ENCODE data around the gene SSBP3. TPM values are rescaled to one million over a fixed set of nuclear protein-coding genes. Genes with fewer than 3 reads are reported as not detected.

SSBP3 gene
- total RNA-seq, 4 donors from 2014 or later, result 19.0 to 35.2 (median 33.4) TPM

- TF ChIP-seq CTCF (IDR thresholded peaks at IDR 0.05) (no peak), POLR2A (IDR thresholded peaks at IDR 0.05) (no peak)
- peak in 1 of 3 donors; percentile 75 for DNase-seq
- no peaks in the 10 kb centered on the region for H3K36me3 ChIP-seq
- peak overlapping the region in 3 of 4 donors; percentile 59 to 84 (median 72) for H3K27ac ChIP-seq
- no peaks in the 10 kb centered on the region for H3K9me3 ChIP-seq
- no peak overlapping the region for H3K4me3 ChIP-seq
- H3K4me1 ChIP-seq, result peaks cover 0 to 54% (median 12%) of the 10 kb centered on the region in 4 donors
- H3K27me3 ChIP-seq, result no peaks in the 10 kb centered on the region
These were observed 107.2 kb downstream of the SSBP3 start for GRCh38 chr1:54299037-54299436.

- Histone ChIP-seq H3K4me3 (no peak overlapping the region), H3K27ac (peak overlapping the region; percentile 25 to 84 (median 66)), H3K27me3 (no peaks in the 10 kb centered on the region), H3K4me1 (peaks cover 0 to 54% (median 12%) of the 10 kb centered on the region in 4 donors), H3K36me3 (no peaks in the 10 kb centered on the region), H3K9me3 (no peaks in the 10 kb centered on the region)
- TF ChIP-seq CTCF (IDR thresholded peaks at IDR 0.05) (no peak), POLR2A (IDR thresholded peaks at IDR 0.05) (no peak)
- DNase-seq, result no peak
These were observed 107.7 kb downstream of the SSBP3 start for GRCh38 chr1:54298284-54299033.

- Histone ChIP-seq H3K4me3 (no peak overlapping the region), H3K4me1 (peaks cover 0 to 48% (median 8%) of the 10 kb centered on the region in 4 donors), H3K27me3 (no peaks in the 10 kb centered on the region), H3K27ac (peak overlapping the region; percentile 25 to 84 (median 66)), H3K9me3 (no peaks in the 10 kb centered on the region), H3K36me3 (no peaks in the 10 kb centered on the region)
- TF ChIP-seq POLR2A (IDR thresholded peaks at IDR 0.05) (no peak), CTCF (IDR thresholded peaks at IDR 0.05) (no peak)
- DNase-seq, result no peak
These were observed 108.5 kb downstream of the SSBP3 start for GRCh38 chr1:54297596-54298283.

GRCh38 chr1:54296666-54297065, 109.5 kb downstream of the SSBP3 start:
- Histone ChIP-seq H3K36me3 (no peaks in the 10 kb centered on the region), H3K27ac (peak overlapping the region in 2 of 4 donors; percentile 72 to 84), H3K9me3 (no peaks in the 10 kb centered on the region), H3K27me3 (no peaks in the 10 kb centered on the region), H3K4me3 (no peak overlapping the region), H3K4me1 (peaks cover 0 to 55% (median 7%) of the 10 kb centered on the region in 4 donors)
- TF ChIP-seq POLR2A (IDR thresholded peaks at IDR 0.05) (no peak), CTCF (IDR thresholded peaks at IDR 0.05) (no peak)
- no peak for DNase-seq

- no peak for DNase-seq
- no peak overlapping the region for H3K4me3 ChIP-seq
- no peaks in the 10 kb centered on the region for H3K36me3 ChIP-seq
- no peak for TF ChIP-seq CTCF (IDR thresholded peaks at IDR 0.05)
- no peak for TF ChIP-seq POLR2A (IDR thresholded peaks at IDR 0.05)
- H3K27ac ChIP-seq, result peak overlapping the region in 2 of 4 donors; percentile 28 to 46
- peaks cover 5 to 67% (median 7%) of the 10 kb centered on the region in 4 donors for H3K4me1 ChIP-seq
- no peaks in the 10 kb centered on the region for H3K9me3 ChIP-seq
- H3K27me3 ChIP-seq, result no peaks in the 10 kb centered on the region
These were observed 111.3 kb downstream of the SSBP3 start for GRCh38 chr1:54294887-54295286.
